ENCODE results near the gene PICALM.
"Not testable (repeated sequence)": the region's sequence is repeated elsewhere in the genome, so short reads cannot be mapped to it uniquely, and the experiment has no call there.

The PICALM gene

DNA sequence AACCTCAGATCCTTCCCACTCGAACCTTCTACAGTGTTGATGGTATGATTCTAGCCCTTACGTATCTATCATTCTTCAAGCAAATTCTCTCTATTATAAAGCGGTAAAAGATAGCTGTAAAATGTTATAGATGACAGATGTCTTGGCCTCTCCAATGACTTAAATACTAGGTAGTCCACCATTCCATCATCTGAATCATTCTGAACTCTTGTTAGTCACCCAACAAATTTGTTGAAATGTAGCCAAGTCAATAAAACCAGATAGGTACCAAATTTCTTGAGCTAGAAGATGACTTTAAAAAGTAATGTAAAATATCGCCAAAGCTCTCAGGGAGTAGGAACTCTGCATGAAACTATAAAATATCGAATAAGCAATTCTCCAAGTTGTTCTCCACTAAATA, 32.6 kb upstream of the PICALM start:
- TF ChIP-seq JUND (IDR thresholded peaks at IDR 0.05; ENCODE audit: low read depth), result no peak

GRCh38 chr11:86099874-86100273, 31.0 kb upstream of the PICALM start:
- in situ Hi-C loops (cut with HindIII; ENCODE audit: low pct_unique_long_range_greater_than_20kb, low sequenced_read_pairs), result no loop called here
- TF ChIP-seq JUND (IDR thresholded peaks at IDR 0.05; ENCODE audit: low read depth), result no peak
- no peak for DNase-seq (ENCODE audit: low read depth in 1 of 2, low spot score in 1 of 2)

More for the DNA sequence above, 32.6 kb upstream of the PICALM start:
- in situ Hi-C loops (cut with HindIII; ENCODE audit: low pct_unique_long_range_greater_than_20kb, low sequenced_read_pairs), result no loop called here
- DNase-seq (ENCODE audit: low read depth in 1 of 2, low spot score in 1 of 2), result no peak

DNA sequence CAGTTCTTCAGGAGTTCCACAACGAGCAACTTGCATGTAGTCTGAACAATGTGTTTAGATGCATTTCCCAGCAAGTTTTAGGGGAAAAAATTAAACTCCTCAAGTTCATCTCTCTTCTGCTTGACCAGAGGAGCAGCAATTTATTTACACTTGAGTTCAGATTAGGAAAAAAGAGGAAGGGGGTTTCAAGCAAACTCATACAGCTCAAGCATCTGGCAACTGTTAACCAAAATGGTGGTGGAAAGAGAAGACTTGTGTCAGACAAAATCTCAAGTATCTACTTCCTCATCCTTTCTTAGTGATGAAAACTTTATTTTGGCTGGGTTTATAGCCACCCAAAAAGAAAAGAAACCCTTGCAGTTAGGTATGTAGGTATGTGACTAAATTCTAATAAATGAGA, 29.1 kb upstream of the PICALM start:
- no peak for TF ChIP-seq JUND (IDR thresholded peaks at IDR 0.05; ENCODE audit: low read depth)
- DNase-seq (ENCODE audit: low read depth in 1 of 2, low spot score in 1 of 2), result no peak
- in situ Hi-C loops (cut with HindIII; ENCODE audit: low pct_unique_long_range_greater_than_20kb, low sequenced_read_pairs), result no loop called here

GRCh38 chr11:86091566-86091965, 22.7 kb upstream of the PICALM start:
- no peak for DNase-seq (ENCODE audit: low read depth in 1 of 2, low spot score in 1 of 2)
- in situ Hi-C loops (cut with HindIII; ENCODE audit: low pct_unique_long_range_greater_than_20kb, low sequenced_read_pairs), result no loop called here
- TF ChIP-seq JUND (IDR thresholded peaks at IDR 0.05; ENCODE audit: low read depth), result no peak

DNA sequence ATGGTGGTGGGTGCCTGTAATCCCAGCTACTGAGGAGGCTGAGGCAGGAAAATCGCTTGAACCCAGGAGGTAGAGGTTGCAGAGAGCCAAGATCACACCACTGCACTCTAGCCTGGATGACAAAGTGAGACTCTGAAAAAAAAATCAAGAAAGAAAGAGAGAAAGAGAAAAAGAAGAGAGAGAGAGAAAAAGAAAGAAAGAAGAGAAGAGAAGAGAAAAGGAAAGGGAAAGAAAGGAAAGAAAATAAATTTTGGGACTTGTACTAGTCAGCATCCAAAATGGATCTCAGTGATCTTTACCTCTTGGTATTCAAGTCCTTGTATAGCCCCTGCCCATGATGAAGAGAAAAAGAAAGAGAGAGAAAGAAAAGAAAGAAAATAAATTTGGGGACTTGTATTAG, 22.2 kb upstream of the PICALM start:
- no peak for TF ChIP-seq JUND (IDR thresholded peaks at IDR 0.05; ENCODE audit: low read depth)
- in situ Hi-C loops (cut with HindIII; ENCODE audit: low pct_unique_long_range_greater_than_20kb, low sequenced_read_pairs), result no loop called here
- no peak for DNase-seq (ENCODE audit: low read depth in 1 of 2, low spot score in 1 of 2)

DNA sequence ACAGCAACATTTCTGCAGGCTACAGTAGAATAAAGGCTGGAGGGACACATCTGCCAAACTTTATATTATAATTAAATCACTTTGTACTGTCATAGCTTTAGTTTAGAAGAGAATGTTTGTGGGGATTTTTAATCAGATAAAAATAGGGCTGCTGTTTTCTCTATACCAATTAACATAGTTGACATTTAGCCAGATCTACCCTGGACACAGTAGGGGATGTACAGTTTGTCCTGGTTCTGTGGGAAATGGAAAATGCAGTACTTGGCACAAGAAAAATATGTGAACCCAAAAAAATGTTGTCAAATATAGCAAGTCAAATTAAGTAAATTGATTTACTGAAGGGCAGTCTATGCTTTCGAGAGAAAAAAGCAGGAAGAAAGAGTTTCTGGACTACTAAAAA, 20.8 kb upstream of the PICALM start:
- in situ Hi-C loops (cut with HindIII; ENCODE audit: low pct_unique_long_range_greater_than_20kb, low sequenced_read_pairs), result no loop called here
- DNase-seq (ENCODE audit: low read depth in 1 of 2, low spot score in 1 of 2), result peak in 1 of 2 experiments; percentile 77
- TF ChIP-seq JUND (IDR thresholded peaks at IDR 0.05; ENCODE audit: low read depth), result no peak; the same call in 1 of the 2 replicates

- DNase-seq (ENCODE audit: low read depth in 1 of 2, low spot score in 1 of 2); in situ Hi-C loops (cut with HindIII; ENCODE audit: low pct_unique_long_range_greater_than_20kb, low sequenced_read_pairs): not testable (repeated sequence)
Measured at GRCh38 chr11:86087688-86088087, 18.8 kb upstream of the PICALM start.

DNA sequence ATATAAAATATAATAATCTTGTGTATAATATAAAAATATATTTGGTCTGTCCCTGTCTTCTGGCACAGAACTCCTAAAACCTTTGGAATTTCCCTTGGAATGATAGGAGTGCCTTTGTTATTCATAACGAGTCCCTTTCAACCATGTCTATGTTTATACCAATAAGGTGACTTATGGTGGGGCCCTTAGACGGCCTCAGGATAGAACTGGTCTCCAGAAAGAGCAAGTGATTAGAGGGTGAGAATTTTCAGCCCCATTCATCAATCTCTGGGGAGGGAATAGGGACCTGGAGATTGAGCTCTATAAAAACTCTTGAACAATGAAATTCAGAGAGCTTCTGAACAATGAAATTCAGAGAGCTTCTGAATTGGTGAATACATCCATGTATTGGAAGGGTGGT, 18.4 kb upstream of the PICALM start:
- no peak for TF ChIP-seq JUND (IDR thresholded peaks at IDR 0.05; ENCODE audit: low read depth)
- no peak for DNase-seq (ENCODE audit: low read depth in 1 of 2, low spot score in 1 of 2)
- in situ Hi-C loops (cut with HindIII; ENCODE audit: low pct_unique_long_range_greater_than_20kb, low sequenced_read_pairs), result no loop called here

- in situ Hi-C loops (cut with HindIII; ENCODE audit: low pct_unique_long_range_greater_than_20kb, low sequenced_read_pairs), result no loop called here
- DNase-seq (ENCODE audit: low read depth in 1 of 2, low spot score in 1 of 2), result no peak
- TF ChIP-seq JUND (IDR thresholded peaks at IDR 0.05; ENCODE audit: low read depth), result no peak
Measured at GRCh38 chr11:86081455-86081854, 12.6 kb upstream of the PICALM start.

GRCh38 chr11:86079421-86079820, 10.5 kb upstream of the PICALM start:
- in situ Hi-C loops (cut with HindIII; ENCODE audit: low pct_unique_long_range_greater_than_20kb, low sequenced_read_pairs), result no loop called here
- TF ChIP-seq JUND (IDR thresholded peaks at IDR 0.05; ENCODE audit: low read depth), result no peak
- no peak for DNase-seq (ENCODE audit: low read depth in 1 of 2, low spot score in 1 of 2)

GRCh38 chr11:86073948-86074347, 5.1 kb upstream of the PICALM start:
- TF ChIP-seq JUND (IDR thresholded peaks at IDR 0.05; ENCODE audit: low read depth), result no peak
- in situ Hi-C loops (cut with HindIII; ENCODE audit: low pct_unique_long_range_greater_than_20kb, low sequenced_read_pairs), result no loop called here

DNA sequence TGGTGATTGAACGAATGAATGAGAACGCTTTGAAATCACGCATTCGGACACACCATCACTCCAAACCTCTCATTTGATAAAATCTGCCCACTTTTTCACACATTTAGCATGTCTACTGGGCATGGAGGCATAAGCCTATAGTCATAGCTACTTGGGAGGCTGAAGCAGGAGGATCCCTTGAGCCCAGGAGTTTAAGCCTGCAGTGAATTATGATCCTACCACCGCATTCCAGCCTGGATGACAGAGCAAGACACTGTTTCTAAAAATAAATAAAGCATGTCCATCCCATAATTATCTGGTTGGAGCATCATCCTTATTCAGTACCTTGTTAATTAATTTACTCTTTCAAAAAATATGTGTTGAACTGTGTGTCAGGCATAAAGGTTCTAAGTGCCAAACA, 3.3 kb upstream of the PICALM start:
- TF ChIP-seq JUND (IDR thresholded peaks at IDR 0.05; ENCODE audit: low read depth), result no peak
- in situ Hi-C loops (cut with HindIII; ENCODE audit: low pct_unique_long_range_greater_than_20kb, low sequenced_read_pairs), result no loop called here
- no peak for DNase-seq (ENCODE audit: low read depth in 1 of 2, low spot score in 1 of 2)

More at GRCh38 chr11:86073948-86074347, 5.1 kb upstream of the PICALM start:
- no peak for DNase-seq (ENCODE audit: low read depth in 1 of 2, low spot score in 1 of 2)

- no peak for TF ChIP-seq JUND (IDR thresholded peaks at IDR 0.05; ENCODE audit: low read depth)
- in situ Hi-C loops (cut with HindIII; ENCODE audit: low pct_unique_long_range_greater_than_20kb, low sequenced_read_pairs), result no loop called here
Measured at GRCh38 chr11:86070142-86071056, 1.5 kb upstream of the PICALM start.

More at GRCh38 chr11:86070142-86071056, 1.5 kb upstream of the PICALM start:
- no peak for DNase-seq (ENCODE audit: low read depth in 1 of 2, low spot score in 1 of 2)
